Measurements from ENCODE around the gene TSNAX. TPM values are rescaled to one million over a fixed set of nuclear protein-coding genes. Genes with fewer than 3 reads are reported as not detected.

TSNAX gene
- total RNA-seq, 6 experiments from 2014 or later: 52.1 to 64.4 (median 60.1) TPM

- TF ChIP-seq CTCF (IDR thresholded peaks at IDR 0.05): no peak
- no peak for DNase-seq
- Mint-ChIP-seq H3K4me3 (no peak overlapping the region), H3K4me1 (ENCODE audit: low read depth) (peaks cover 21% of the 10 kb centered on the region), H3K27ac (no peak overlapping the region), H3K36me3 (ENCODE audit: low read depth) (no peaks in the 10 kb centered on the region), H3K27me3 (ENCODE audit: insufficient read depth) (peaks cover 5% of the 10 kb centered on the region), H3K9me3 (no peaks in the 10 kb centered on the region)
Observed at GRCh38 chr1:231487019-231487418, 41.5 kb upstream of the TSNAX start.

- TF ChIP-seq CTCF (IDR thresholded peaks at IDR 0.05): no peak
- H3K4me3 Mint-ChIP-seq: no peak overlapping the region
- peaks cover 3% of the 10 kb centered on the region; the same call in 1 of the 2 replicates for H3K27me3 Mint-ChIP-seq (ENCODE audit: insufficient read depth)
- H3K9me3 Mint-ChIP-seq: no peaks in the 10 kb centered on the region
- H3K27ac Mint-ChIP-seq: no peak overlapping the region
- no peak for DNase-seq
- H3K4me1 Mint-ChIP-seq (ENCODE audit: low read depth): peaks cover 21% of the 10 kb centered on the region
- no peaks in the 10 kb centered on the region for H3K36me3 Mint-ChIP-seq (ENCODE audit: low read depth)
Observed at GRCh38 chr1:231487910-231488309, 40.6 kb upstream of the TSNAX start.

GRCh38 chr1:231493421-231494185 lies 34.9 kb upstream of the TSNAX start:
- peaks cover 4% of the 10 kb centered on the region; the same call in 1 of the 2 replicates for H3K9me3 Mint-ChIP-seq
- H3K36me3 Mint-ChIP-seq (ENCODE audit: low read depth): no peaks in the 10 kb centered on the region; the same call in 1 of the 2 replicates
- no peak overlapping the region for H3K4me3 Mint-ChIP-seq
- H3K4me1 Mint-ChIP-seq (ENCODE audit: low read depth): peaks cover 20% of the 10 kb centered on the region
- H3K27ac Mint-ChIP-seq: peak overlapping the region; percentile 17; the same call in 1 of the 2 replicates
- no peak for TF ChIP-seq CTCF (IDR thresholded peaks at IDR 0.05)
- no peak for DNase-seq
- H3K27me3 Mint-ChIP-seq (ENCODE audit: insufficient read depth): 0 out of 2 replicates have a peak, but pooled peaks cover 2% of the 10 kb centered on the region

GRCh38 chr1:231494439-231495110 lies 33.9 kb upstream of the TSNAX start:
- DNase-seq: no peak
- H3K4me3 Mint-ChIP-seq: no peak overlapping the region
- 0 out of 2 replicates have a peak, but pooled peaks cover 2% of the 10 kb centered on the region for H3K27me3 Mint-ChIP-seq (ENCODE audit: insufficient read depth)
- peaks cover 5% of the 10 kb centered on the region; the same call in 1 of the 2 replicates for H3K9me3 Mint-ChIP-seq
- no peak overlapping the region for H3K27ac Mint-ChIP-seq
- TF ChIP-seq CTCF (IDR thresholded peaks at IDR 0.05): no peak
- no peaks in the 10 kb centered on the region; the same call in 1 of the 2 replicates for H3K36me3 Mint-ChIP-seq (ENCODE audit: low read depth)
- peaks cover 20% of the 10 kb centered on the region for H3K4me1 Mint-ChIP-seq (ENCODE audit: low read depth)

GRCh38 chr1:231497629-231498152 lies 30.8 kb upstream of the TSNAX start:
- Mint-ChIP-seq H3K9me3 (peaks cover 15% of the 10 kb centered on the region), H3K36me3 (ENCODE audit: low read depth) (no peaks in the 10 kb centered on the region; the same call in 1 of the 2 replicates), H3K4me3 (no peak overlapping the region), H3K4me1 (ENCODE audit: low read depth) (peaks cover 14% of the 10 kb centered on the region), H3K27ac (no peak overlapping the region), H3K27me3 (ENCODE audit: insufficient read depth) (peaks cover 5% of the 10 kb centered on the region; the same call in 1 of the 2 replicates)
- TF ChIP-seq CTCF (IDR thresholded peaks at IDR 0.05): no peak
- no peak for DNase-seq
